Ishikawa (cell line): ENCODE results near the gene ABCB9.

ENCODE experiments used
- CEBPB ChIP-seq: IDR thresholded peaks from 2 replicates; pipeline ENCODE4 v1.6.1; 2012
- CREB1 ChIP-seq: IDR thresholded peaks from 2 replicates; pipeline ENCODE4 v1.6.1; 2012; ENCODE audit warnings: low read depth
- EP300 ChIP-seq: IDR thresholded peaks from 2 replicates; pipeline ENCODE4 v1.6.1; 2012; ENCODE audit warnings: borderline replicate concordance
- FOXM1 ChIP-seq: IDR thresholded peaks from 2 replicates; pipeline ENCODE4 v1.6.1; 2012; ENCODE audit warnings: low read depth, borderline replicate concordance
- MAX ChIP-seq: IDR thresholded peaks from 2 replicates; pipeline ENCODE4 v1.6.1; 2012
- NFIC ChIP-seq: IDR thresholded peaks from 2 replicates; pipeline ENCODE4 v1.6.1; 2012
- RAD21 ChIP-seq: IDR thresholded peaks from 2 replicates; pipeline ENCODE4 v1.6.1; 2012; ENCODE audit warnings: low read depth
- REST ChIP-seq: IDR thresholded peaks from 2 replicates; pipeline ENCODE4 v1.6.1; 2012; ENCODE audit warnings: low read depth, mild to moderate bottlenecking
- YY1 ChIP-seq: IDR thresholded peaks from 2 replicates; pipeline ENCODE4 v1.6.1; 2012; ENCODE audit warnings: low read depth

GRCh38 chr12:122989874-122990419 is 23.7 kb upstream of the ABCB9 start:
- TF ChIP-seq MAX (no peak), CREB1 (no peak), RAD21 (no peak), REST (no peak), EP300 (no peak), FOXM1 (no peak), CEBPB (no peak), YY1 (no peak), NFIC (no peak)
